Activated T-cell treated with anti-CD3 and anti-CD28 coated beads, Interleukin-2, amount 50 U/mL, for 72 hours (primary cell): ENCODE results near the gene RAMACL. TPM values are rescaled to one million over a fixed set of nuclear protein-coding genes. Genes with fewer than 3 reads are reported as not detected.

Experiments
- ATAC-seq, 2 donors: fragments of 150-1000 bp; cut with Tn5 transposase; replicated peaks in 1 of 2; 2 replicates each; pipeline ENCODE4 v1.10.0; 2021; ENCODE audit warnings: moderate library complexity in 2 of 2, mild to moderate bottlenecking in 1 of 2
- DNase-seq, 2 donors: peaks; one replicate each; pipeline ENCODE4 v3.0.0; 2021 to 2022; ENCODE audit warnings: mixed read lengths in 1 of 2
- H3K27ac Mint-ChIP-seq: one replicate; pipeline ENCODE4 v1.8.0; 2022; ENCODE audit warnings: mild to moderate bottlenecking, moderate library complexity, mixed read lengths
- H3K27me3 Mint-ChIP-seq: one replicate; pipeline ENCODE4 v1.8.0; 2022; ENCODE audit warnings: low read depth, mixed read lengths
- H3K36me3 Mint-ChIP-seq, 2 donors: one replicate each; pipeline ENCODE4 v1.8.0; 2022; ENCODE audit warnings: mixed read lengths in 2 of 2, mild to moderate bottlenecking in 1 of 2; ENCODE audit not compliant: insufficient read depth in 2 of 2
- H3K4me1 Mint-ChIP-seq: one replicate; pipeline ENCODE4 v1.8.0; 2022; ENCODE audit warnings: low read depth, mixed read lengths
- H3K4me3 Mint-ChIP-seq, 2 donors: one replicate each; pipeline ENCODE4 v1.8.0; 2022; ENCODE audit warnings: mild to moderate bottlenecking in 2 of 2, mixed read lengths in 2 of 2, moderate library complexity in 2 of 2
- H3K9me3 Mint-ChIP-seq, 2 donors: one replicate each; pipeline ENCODE4 v1.8.0; 2022; ENCODE audit warnings: mixed read lengths in 2 of 2
- total RNA-seq, 2 donors: library from RNA; stranded (reverse); gene quantifications; one replicate each; pipeline ENCODE4 v1.2.3, GENCODE V29; 2022

The RAMACL gene
- total RNA-seq, 2 donors from 2014 or later: 0.95 to 1.4 TPM

- H3K4me3 Mint-ChIP-seq: no peak overlapping the region
- ATAC-seq (no peak), DNase-seq (no peak)
- H3K9me3 Mint-ChIP-seq: peaks cover 5 to 11% of the 10 kb centered on the region in 2 donors
- peaks cover 11% of the 10 kb centered on the region for H3K27me3 Mint-ChIP-seq
- H3K36me3 Mint-ChIP-seq: peaks cover 3 to 5% of the 10 kb centered on the region in 2 donors
- no peak overlapping the region for H3K27ac Mint-ChIP-seq
- H3K4me1 Mint-ChIP-seq: peaks cover 11% of the 10 kb centered on the region
Observed at GRCh38 chr6:166560222-166560621, 26.3 kb downstream of the RAMACL start.

DNA sequence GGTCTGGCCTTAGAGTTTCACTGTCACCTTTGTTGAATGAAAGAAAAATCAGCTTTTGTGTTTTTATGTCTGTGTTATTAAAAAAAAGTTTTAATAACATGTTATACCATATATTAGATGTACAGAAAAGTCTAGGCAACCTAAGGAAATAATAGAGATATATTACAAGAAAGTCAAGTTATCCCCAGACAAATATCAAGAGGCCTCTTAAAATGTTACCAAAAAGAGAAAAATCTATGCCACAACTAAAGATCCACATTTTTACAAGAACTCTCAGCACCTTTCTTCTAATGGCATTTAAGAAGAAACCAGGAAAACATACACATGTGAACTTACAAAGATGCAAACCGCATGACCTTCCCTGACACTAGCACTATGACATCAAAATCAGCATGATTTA, 26.8 kb downstream of the RAMACL start:
- H3K4me3 Mint-ChIP-seq: no peak overlapping the region

DNA sequence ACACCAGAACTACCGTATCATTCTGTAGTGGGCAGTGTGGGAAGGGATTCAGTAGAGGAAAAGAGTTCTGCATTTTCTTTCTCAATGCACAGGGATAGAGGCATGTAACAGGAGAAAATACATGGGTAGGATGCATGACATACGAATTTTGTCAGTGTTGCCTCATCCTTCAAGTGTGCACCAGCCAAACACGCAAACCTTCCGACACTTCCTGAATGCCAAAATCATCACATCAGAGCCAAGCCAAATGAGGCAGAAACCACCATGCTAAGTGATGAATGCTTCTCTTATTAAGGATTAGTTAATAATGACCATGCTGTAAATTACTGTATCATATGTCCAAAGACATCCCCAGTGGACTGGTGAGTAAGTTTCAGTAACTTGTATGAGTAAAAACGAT, 27.3 kb downstream of the RAMACL start:
- Mint-ChIP-seq H3K27ac (no peak overlapping the region), H3K4me1 (peaks cover 11% of the 10 kb centered on the region), H3K4me3 (no peak overlapping the region), H3K36me3 (peaks cover 3 to 5% of the 10 kb centered on the region in 2 donors), H3K9me3 (peaks cover 5 to 11% of the 10 kb centered on the region in 2 donors), H3K27me3 (peaks cover 12% of the 10 kb centered on the region)
- DNase-seq: no peak
- ATAC-seq: no peak

More for the DNA sequence above, 26.8 kb downstream of the RAMACL start:
- peaks cover 12% of the 10 kb centered on the region for H3K27me3 Mint-ChIP-seq
- no peak for ATAC-seq
- peaks cover 5 to 11% of the 10 kb centered on the region in 2 donors for H3K9me3 Mint-ChIP-seq
- H3K27ac Mint-ChIP-seq: no peak overlapping the region
- H3K36me3 Mint-ChIP-seq: peaks cover 3 to 5% of the 10 kb centered on the region in 2 donors
- peaks cover 11% of the 10 kb centered on the region for H3K4me1 Mint-ChIP-seq
- no peak for DNase-seq

GRCh38 chr6:166558156-166559005, 28.1 kb downstream of the RAMACL start:
- Mint-ChIP-seq H3K9me3 (peaks cover 5 to 11% of the 10 kb centered on the region in 2 donors), H3K27me3 (peaks cover 12% of the 10 kb centered on the region), H3K4me3 (no peak overlapping the region), H3K4me1 (peaks cover 11% of the 10 kb centered on the region), H3K36me3 (peaks cover 3 to 5% of the 10 kb centered on the region in 2 donors), H3K27ac (no peak overlapping the region)
- DNase-seq: no peak
- ATAC-seq: no peak

GRCh38 chr6:166556863-166557322, 29.6 kb downstream of the RAMACL start:
- peak in 1 of 2 donors; percentile 29 for ATAC-seq
- Mint-ChIP-seq H3K4me3 (no peak overlapping the region), H3K27ac (no peak overlapping the region), H3K27me3 (peaks cover 12% of the 10 kb centered on the region), H3K4me1 (peaks cover 11% of the 10 kb centered on the region), H3K36me3 (peaks cover 3 to 5% of the 10 kb centered on the region in 2 donors), H3K9me3 (peaks cover 5 to 11% of the 10 kb centered on the region in 2 donors)
- DNase-seq: no peak

- H3K27me3 Mint-ChIP-seq: peaks cover 12% of the 10 kb centered on the region
- no peak for ATAC-seq
- no peak overlapping the region for H3K4me3 Mint-ChIP-seq
Observed at GRCh38 chr6:166556336-166556735, 30.1 kb downstream of the RAMACL start.

GRCh38 chr6:166555086-166555485, 31.4 kb downstream of the RAMACL start:
- peaks cover 0 to 9% of the 10 kb centered on the region in 2 donors for H3K9me3 Mint-ChIP-seq
- DNase-seq: no peak
- H3K36me3 Mint-ChIP-seq: peaks cover 3 to 5% of the 10 kb centered on the region in 2 donors
- no peak overlapping the region for H3K4me3 Mint-ChIP-seq
- H3K4me1 Mint-ChIP-seq: peaks cover 11% of the 10 kb centered on the region
- no peak for ATAC-seq
- no peak overlapping the region for H3K27ac Mint-ChIP-seq
- peaks cover 12% of the 10 kb centered on the region for H3K27me3 Mint-ChIP-seq

More at GRCh38 chr6:166556336-166556735, 30.1 kb downstream of the RAMACL start:
- Mint-ChIP-seq H3K4me1 (peaks cover 11% of the 10 kb centered on the region), H3K9me3 (peaks cover 2 to 11% of the 10 kb centered on the region in 2 donors), H3K27ac (no peak overlapping the region), H3K36me3 (peaks cover 3 to 5% of the 10 kb centered on the region in 2 donors)
- no peak for DNase-seq

DNA sequence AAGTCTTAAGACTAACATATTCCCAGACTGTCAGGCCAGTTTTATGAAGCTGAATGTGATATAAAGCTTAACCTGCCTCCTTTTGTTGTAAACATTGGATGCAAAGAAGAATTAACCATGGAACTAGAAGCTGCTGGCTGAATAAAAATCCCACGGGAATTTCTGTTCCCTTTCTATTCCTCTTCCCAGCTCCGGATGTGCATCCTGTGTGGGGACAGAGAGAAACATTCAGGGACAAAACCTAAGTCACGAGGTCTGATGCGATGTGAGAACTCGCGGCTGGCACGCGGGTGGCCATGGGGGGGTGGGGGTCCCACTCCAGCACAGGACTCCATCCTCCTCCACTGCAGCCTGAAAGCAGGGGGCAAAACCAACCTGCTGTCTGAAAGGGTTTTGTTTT, 32.2 kb downstream of the RAMACL start:
- Mint-ChIP-seq H3K27ac (no peak overlapping the region), H3K4me1 (peaks cover 11% of the 10 kb centered on the region), H3K9me3 (peaks cover 0 to 6% of the 10 kb centered on the region in 2 donors), H3K4me3 (no peak overlapping the region), H3K27me3 (peaks cover 12% of the 10 kb centered on the region), H3K36me3 (peaks cover 0 to 5% of the 10 kb centered on the region in 2 donors)
- ATAC-seq: no peak
- DNase-seq: no peak

GRCh38 chr6:166553563-166554271, 32.8 kb downstream of the RAMACL start:
- DNase-seq (no peak), ATAC-seq (no peak)
- Mint-ChIP-seq H3K9me3 (peaks cover 0 to 2% of the 10 kb centered on the region in 2 donors), H3K36me3 (peaks cover 0 to under 1% of the 10 kb centered on the region in 2 donors), H3K27ac (no peak overlapping the region), H3K27me3 (peaks cover 12% of the 10 kb centered on the region), H3K4me3 (no peak overlapping the region), H3K4me1 (peaks cover 11% of the 10 kb centered on the region)

- no peak overlapping the region for H3K4me3 Mint-ChIP-seq
- peaks cover 11% of the 10 kb centered on the region for H3K4me1 Mint-ChIP-seq
- ATAC-seq (no peak), DNase-seq (no peak)
- no peak overlapping the region for H3K27ac Mint-ChIP-seq
- H3K36me3 Mint-ChIP-seq: no peaks in the 10 kb centered on the region
- H3K27me3 Mint-ChIP-seq: peaks cover 12% of the 10 kb centered on the region
- H3K9me3 Mint-ChIP-seq: no peaks in the 10 kb centered on the region
Observed at GRCh38 chr6:166552600-166552999, 33.9 kb downstream of the RAMACL start.

- Mint-ChIP-seq H3K9me3 (no peaks in the 10 kb centered on the region), H3K27me3 (peaks cover 7% of the 10 kb centered on the region), H3K27ac (no peak overlapping the region), H3K4me1 (peaks cover 7% of the 10 kb centered on the region), H3K4me3 (no peak overlapping the region), H3K36me3 (no peaks in the 10 kb centered on the region)
- ATAC-seq: no peak
- no peak for DNase-seq
Observed at GRCh38 chr6:166551754-166552495, 34.6 kb downstream of the RAMACL start.

- Mint-ChIP-seq H3K36me3 (no peaks in the 10 kb centered on the region), H3K9me3 (no peaks in the 10 kb centered on the region)
- DNase-seq: no peak
Observed at GRCh38 chr6:166546653-166547052, 39.8 kb downstream of the RAMACL start.

More at GRCh38 chr6:166546653-166547052, 39.8 kb downstream of the RAMACL start:
- no peak overlapping the region for H3K4me3 Mint-ChIP-seq
- no peak for ATAC-seq
- H3K27ac Mint-ChIP-seq: no peak overlapping the region
- peaks cover 6% of the 10 kb centered on the region for H3K4me1 Mint-ChIP-seq
- no peaks in the 10 kb centered on the region for H3K27me3 Mint-ChIP-seq
